Measurements from ENCODE around the gene RFX1. TPM values are rescaled to one million over a fixed set of nuclear protein-coding genes. Genes with fewer than 3 reads are reported as not detected.

The RFX1 gene
- total RNA-seq, 2 donors from 2014 or later = 7.5 to 7.8 TPM

GRCh38 chr19:14000691-14001375 is 5.3 kb downstream of the RFX1 start:
- DNase-seq (ENCODE audit: low spot score) = no peak
- intact Hi-C loops (cut with DNase I) = no loop called here

GRCh38 chr19:13999085-13999484 is 7.0 kb downstream of the RFX1 start:
- no peak for DNase-seq (ENCODE audit: low spot score)
- intact Hi-C loops (cut with DNase I) = no loop called here

GRCh38 chr19:13998426-13998825 is 7.7 kb downstream of the RFX1 start:
- DNase-seq (ENCODE audit: low spot score) = no peak
- intact Hi-C loops (cut with DNase I) = no loop called here

GRCh38 chr19:13997631-13997962 is 8.5 kb downstream of the RFX1 start:
- intact Hi-C loops (cut with DNase I) = no loop called here
- no peak for DNase-seq (ENCODE audit: low spot score)

GRCh38 chr19:13996928-13997630 is 9.0 kb downstream of the RFX1 start:
- intact Hi-C loops (cut with DNase I) = no loop called here

GRCh38 chr19:13995878-13996765 is 10.0 kb downstream of the RFX1 start:
- intact Hi-C loops (cut with DNase I) = no loop called here
- DNase-seq (ENCODE audit: low spot score) = no peak

More at GRCh38 chr19:13996928-13997630, 9.0 kb downstream of the RFX1 start:
- DNase-seq (ENCODE audit: low spot score) = no peak

- DNase-seq (ENCODE audit: low spot score) = no peak
- intact Hi-C loops (cut with DNase I) = no loop called here
Measured at GRCh38 chr19:13995017-13995728, 10.9 kb downstream of the RFX1 start.

- intact Hi-C loops (cut with DNase I) = no loop called here
- no peak for DNase-seq (ENCODE audit: low spot score)
Measured at GRCh38 chr19:13993590-13994300, 12.4 kb downstream of the RFX1 start.

GRCh38 chr19:13992025-13992424 is 14.1 kb downstream of the RFX1 start:
- intact Hi-C loops (cut with DNase I) = no loop called here
- no peak for DNase-seq (ENCODE audit: low spot score)

GRCh38 chr19:13990085-13990484 is 16.0 kb downstream of the RFX1 start:
- no peak for DNase-seq (ENCODE audit: low spot score)
- intact Hi-C loops (cut with DNase I) = no loop called here

GRCh38 chr19:13989487-13989886 is 16.6 kb downstream of the RFX1 start:
- intact Hi-C loops (cut with DNase I) = no loop called here
- DNase-seq (ENCODE audit: low spot score) = no peak

GRCh38 chr19:13987101-13987890 is 18.8 kb downstream of the RFX1 start:
- intact Hi-C loops (cut with DNase I) = no loop called here
- DNase-seq (ENCODE audit: low spot score) = no peak

GRCh38 chr19:13986348-13986904 is 19.7 kb downstream of the RFX1 start:
- intact Hi-C loops (cut with DNase I) = no loop called here

GRCh38 chr19:13985771-13986347 is 20.3 kb downstream of the RFX1 start:
- intact Hi-C loops (cut with DNase I) = no loop called here
- no peak for DNase-seq (ENCODE audit: low spot score)

More at GRCh38 chr19:13986348-13986904, 19.7 kb downstream of the RFX1 start:
- peak; percentile 97 for DNase-seq (ENCODE audit: low spot score)

GRCh38 chr19:13984875-13985741 is 21.0 kb downstream of the RFX1 start:
- no peak for DNase-seq (ENCODE audit: low spot score)
- intact Hi-C loops (cut with DNase I) = no loop called here

GRCh38 chr19:13984186-13984585 is 21.9 kb downstream of the RFX1 start:
- DNase-seq (ENCODE audit: low spot score) = no peak
- intact Hi-C loops (cut with DNase I) = no loop called here
